Activated CD4-positive, alpha-beta memory T cell treated with anti-CD3 and anti-CD28 coated beads, Interleukin-2, amount 10 ng/mL, durations not matched to agents 7 days and 5 days (primary cell): ENCODE measurements around the gene KCTD13. TPM values are rescaled to one million over a fixed set of nuclear protein-coding genes. Genes with fewer than 3 reads are reported as not detected.

ENCODE experiments used
- CTCF ChIA-PET: fragments of 350-600 bp; sonication (Branson Sonifier 250); formaldehyde crosslinking; loops from one replicate; lab custom pipeline; 2021; ENCODE audit warnings: antibody characterized with exemption, inconsistent platforms; lab: Charles Lee
- POLR2A ChIA-PET: fragments of 350-600 bp; sonication (Branson Sonifier 250); formaldehyde crosslinking; loops from one replicate; lab custom pipeline; 2021; ENCODE audit warnings: antibody characterized with exemption; lab: Charles Lee
- DNase-seq: peaks from one replicate; pipeline ENCODE4 v3.0.0-alpha.2; 2020
- H3K27ac Mint-ChIP-seq: one replicate; pipeline ENCODE4 v1.8.0; 2021; ENCODE audit warnings: mild to moderate bottlenecking, mixed read lengths
- H3K27me3 Mint-ChIP-seq: one replicate; pipeline ENCODE4 v1.8.0; 2021; ENCODE audit warnings: mixed read lengths
- H3K36me3 Mint-ChIP-seq: one replicate; pipeline ENCODE4 v1.8.0; 2021; ENCODE audit warnings: low read depth, mixed read lengths
- H3K4me1 Mint-ChIP-seq: one replicate; pipeline ENCODE4 v1.8.0; 2021; ENCODE audit warnings: mixed read lengths
- H3K4me3 Mint-ChIP-seq: one replicate; pipeline ENCODE4 v1.8.0; 2021; ENCODE audit warnings: mild to moderate bottlenecking, mixed read lengths
- H3K9me3 Mint-ChIP-seq: one replicate; pipeline ENCODE4 v1.8.0; 2021; ENCODE audit warnings: mixed read lengths
- total RNA-seq, 2 experiments: library from RNA; stranded (reverse); gene quantifications; one replicate each; pipeline ENCODE4 v1.2.3, GENCODE V29; 2021

The KCTD13 gene
- total RNA-seq, 2 experiments from 2014 or later = 34.5 to 36.0 TPM

DNA sequence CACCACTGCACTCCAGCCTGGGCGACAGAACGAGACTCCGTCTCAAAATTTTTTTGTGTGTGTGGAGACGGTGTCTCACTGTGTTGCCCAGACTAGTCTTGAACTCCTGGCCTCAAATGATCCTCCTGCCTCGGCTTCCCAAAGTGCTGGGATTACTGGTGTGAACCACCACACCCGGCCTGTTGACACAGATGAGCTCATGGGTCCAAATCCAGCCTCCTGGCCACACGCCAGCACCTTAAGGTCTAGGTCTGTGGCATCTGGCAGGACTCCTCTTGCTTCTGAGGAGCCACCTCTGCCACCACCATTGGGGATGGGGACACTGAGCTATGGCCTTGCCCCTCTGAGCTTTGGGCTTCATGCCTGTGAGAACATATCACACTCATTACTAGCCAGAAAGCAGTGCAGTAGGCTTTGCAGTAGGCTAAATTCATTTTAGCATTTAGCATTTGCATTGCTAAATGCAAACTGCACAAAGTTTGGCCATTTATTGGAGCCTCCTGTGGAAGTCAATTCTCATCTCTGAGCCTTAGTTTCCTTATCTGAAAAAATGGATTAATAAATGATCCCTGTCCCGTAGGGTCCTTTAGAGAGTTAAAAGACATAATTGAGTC lies 57.5 kb downstream of the KCTD13 start:
- POLR2A ChIA-PET = no interaction called here
- peaks cover 2% of the 10 kb centered on the region for H3K27me3 Mint-ChIP-seq
- H3K36me3 Mint-ChIP-seq = no peaks in the 10 kb centered on the region
- peaks cover 5% of the 10 kb centered on the region for H3K4me1 Mint-ChIP-seq
- DNase-seq = no peak
- no peak overlapping the region for H3K27ac Mint-ChIP-seq
- no peaks in the 10 kb centered on the region for H3K9me3 Mint-ChIP-seq
- CTCF ChIA-PET = interaction anchor here (0.8 kb wide), 1 partner anchor 20 kb away, joined by 3 read pairs; no protein-coding TSS in a partner anchor
- no peak overlapping the region for H3K4me3 Mint-ChIP-seq

DNA sequence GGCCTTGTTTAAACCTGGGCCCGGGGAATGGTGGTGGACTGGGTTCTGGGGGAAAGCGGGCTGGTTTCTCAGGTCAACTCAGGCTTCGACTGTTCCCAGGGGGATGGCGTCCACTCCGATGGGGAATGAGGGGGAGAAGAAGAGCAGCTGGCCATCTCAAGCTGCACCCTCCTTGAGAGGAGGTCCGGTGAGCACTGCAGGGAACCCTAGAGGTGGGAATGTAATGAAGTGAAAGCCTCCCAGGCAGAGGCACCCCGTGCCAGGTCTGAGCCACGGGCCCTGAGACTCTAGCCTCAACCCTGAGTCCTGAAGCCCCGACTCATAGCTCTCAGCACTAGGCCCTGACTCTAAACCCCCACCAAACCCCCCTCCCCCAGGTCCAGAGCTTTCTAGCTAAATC lies 61.8 kb downstream of the KCTD13 start:
- peaks cover 2% of the 10 kb centered on the region for H3K27me3 Mint-ChIP-seq
- no peak overlapping the region for H3K27ac Mint-ChIP-seq
- ChIA-PET CTCF (interaction anchor here (0.6 to 2.2 kb wide), 3 partner anchors 59 to 191 kb away, joined by 3 to 9 read pairs (median 4); partner anchors contain the start of gene TAOK2), POLR2A (interaction anchor here (0.8 to 1.5 kb wide), 3 partner anchors 9 to 56 kb away, joined by 3 read pairs; no protein-coding TSS in a partner anchor)
- peaks cover 28% of the 10 kb centered on the region for H3K4me1 Mint-ChIP-seq
- no peak overlapping the region for H3K4me3 Mint-ChIP-seq
- H3K36me3 Mint-ChIP-seq = peaks cover 19% of the 10 kb centered on the region
- no peaks in the 10 kb centered on the region for H3K9me3 Mint-ChIP-seq
- DNase-seq = no peak

DNA sequence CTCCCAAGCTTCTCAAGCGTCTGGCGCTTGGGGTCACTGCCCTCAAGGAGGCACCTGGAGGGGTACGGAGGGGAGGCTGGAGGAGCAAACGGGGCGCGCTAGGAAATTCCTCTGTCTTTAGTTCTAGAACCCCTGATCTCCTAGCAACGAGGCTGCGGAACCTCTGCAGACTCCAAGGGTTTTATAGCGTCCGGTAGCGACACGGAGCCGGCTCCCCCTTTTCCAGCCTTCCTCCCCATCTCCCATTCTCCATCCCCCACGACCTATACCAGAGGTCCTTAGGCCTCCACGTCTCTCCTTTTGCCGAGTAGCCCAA lies 62.4 kb downstream of the KCTD13 start:
- Mint-ChIP-seq H3K27ac (peak overlapping the region; percentile 98), H3K4me1 (peaks cover 28% of the 10 kb centered on the region), H3K4me3 (peak overlapping the region; percentile 95), H3K27me3 (peaks cover 2% of the 10 kb centered on the region), H3K9me3 (no peaks in the 10 kb centered on the region), H3K36me3 (peaks cover 24% of the 10 kb centered on the region)
- DNase-seq = no peak
- ChIA-PET CTCF (interaction anchor here (0.6 to 2.2 kb wide), 8 partner anchors 15 to 191 kb away, joined by 3 to 9 read pairs (median 4); partner anchors contain the start of genes INO80E, PAGR1, TAOK2 and TMEM219), POLR2A (interaction anchor here (1.0 to 1.5 kb wide), 6 partner anchors 11 to 130 kb away, joined by 3 to 5 read pairs (median 3); partner anchors contain the start of genes MVP, TAOK2 and TMEM219)

DNA sequence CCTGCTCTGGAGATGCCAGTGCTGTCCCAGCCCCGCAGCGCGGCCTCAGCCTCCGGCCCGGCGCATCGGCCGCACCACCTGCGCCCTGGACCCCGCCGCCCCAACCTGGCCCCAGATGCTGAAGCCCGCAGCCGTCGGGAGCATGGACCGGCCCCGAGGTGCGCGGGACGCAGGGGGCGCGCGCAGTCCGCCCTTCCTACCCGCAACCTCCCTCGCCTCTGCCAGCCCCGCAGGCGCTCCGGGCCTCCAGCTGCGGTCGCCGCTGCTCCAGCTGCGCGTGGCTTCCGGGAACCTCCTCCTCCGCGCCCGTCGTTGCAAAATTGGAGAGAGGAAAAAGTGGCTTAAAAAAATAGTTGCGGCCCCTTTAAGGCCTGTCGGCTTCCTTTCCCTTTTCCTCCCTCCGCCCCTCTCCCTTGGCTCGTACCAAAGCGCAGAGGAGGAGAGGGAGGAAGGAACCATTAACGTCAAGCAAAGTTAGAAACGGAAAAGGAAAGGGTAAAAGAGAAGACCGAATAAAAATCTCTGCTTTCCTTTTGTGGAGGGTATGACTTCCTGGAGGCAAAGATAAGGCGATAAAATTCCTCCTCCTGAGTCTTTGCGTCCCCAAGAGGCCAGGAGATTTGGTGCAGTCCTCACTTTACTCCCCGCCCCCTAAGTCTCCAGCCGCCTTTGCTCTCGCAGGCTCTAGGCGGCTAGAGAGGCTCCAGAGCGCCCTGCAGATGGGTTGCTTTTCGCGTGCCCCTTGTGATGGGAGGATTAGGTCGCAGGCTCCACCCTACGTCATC lies 63.0 kb downstream of the KCTD13 start, which contains the start of gene CDIPT:
CDIPT (minus strand) TSS at position 343 of the 785 bp plus-strand sequence. CDS start 369 bp downstream, outside the sequence.
- no peaks in the 10 kb centered on the region for H3K9me3 Mint-ChIP-seq
- H3K4me1 Mint-ChIP-seq = peaks cover 29% of the 10 kb centered on the region
- H3K27ac Mint-ChIP-seq = peak within 1 kb of the TSS; percentile 98
- ChIA-PET CTCF (interaction anchor here (0.6 to 2.2 kb wide), 9 partner anchors 15 to 192 kb away, joined by 3 to 9 read pairs (median 4); partner anchors contain the start of genes INO80E, PAGR1, TAOK2 and TMEM219), POLR2A (interaction anchor here (1.0 to 1.8 kb wide), 8 partner anchors 11 to 202 kb away, joined by 3 to 5 read pairs (median 3); partner anchors contain the start of genes ALDOA, HIRIP3, MVP and TAOK2)
- peak; percentile 94 for DNase-seq
- peaks cover 27% of the 10 kb centered on the region for H3K36me3 Mint-ChIP-seq
- H3K4me3 Mint-ChIP-seq = peak within 1 kb of the TSS; percentile 95
- H3K27me3 Mint-ChIP-seq = peaks cover 2% of the 10 kb centered on the region

DNA sequence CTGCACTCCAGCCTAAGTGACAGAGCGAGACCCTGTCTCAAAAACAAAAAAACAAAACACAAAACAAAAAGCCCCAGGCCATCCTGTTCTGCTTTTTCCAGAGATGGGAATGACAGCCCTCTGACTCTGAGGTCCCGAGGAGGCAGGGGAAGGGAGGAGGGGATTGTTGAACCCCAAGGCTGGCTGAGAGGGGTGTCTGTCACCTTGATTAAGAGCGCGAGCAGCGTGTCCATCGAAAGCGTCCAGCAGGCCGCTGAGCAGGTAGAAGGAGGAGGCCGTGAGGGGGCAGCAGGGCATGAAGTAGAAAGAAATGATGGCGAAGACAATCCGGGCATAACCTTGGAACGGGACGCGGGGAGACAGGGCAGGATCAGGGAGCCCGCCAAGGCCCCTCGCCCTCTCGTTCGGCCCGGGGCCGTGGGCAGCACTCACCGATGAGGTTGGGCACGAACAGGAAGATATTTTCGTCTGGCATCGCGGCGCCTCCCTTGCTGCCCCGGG lies 63.6 kb downstream of the KCTD13 start:
- peaks cover 27% of the 10 kb centered on the region for H3K36me3 Mint-ChIP-seq
- peaks cover 27% of the 10 kb centered on the region for H3K4me1 Mint-ChIP-seq
- peak overlapping the region; percentile 95 for H3K4me3 Mint-ChIP-seq
- ChIA-PET CTCF (interaction anchor here (0.6 to 2.3 kb wide), 4 partner anchors 14 to 170 kb away, joined by 3 to 9 read pairs (median 5); partner anchors contain the start of gene TAOK2), POLR2A (interaction anchor here (1.2 to 1.8 kb wide), 2 partner anchors 133 to 203 kb away, joined by 3 to 5 read pairs; partner anchors contain the start of genes ALDOA and HIRIP3)
- H3K27ac Mint-ChIP-seq = peak overlapping the region; percentile 80
- peaks cover 2% of the 10 kb centered on the region for H3K27me3 Mint-ChIP-seq
- H3K9me3 Mint-ChIP-seq = no peaks in the 10 kb centered on the region
- DNase-seq = no peak

DNA sequence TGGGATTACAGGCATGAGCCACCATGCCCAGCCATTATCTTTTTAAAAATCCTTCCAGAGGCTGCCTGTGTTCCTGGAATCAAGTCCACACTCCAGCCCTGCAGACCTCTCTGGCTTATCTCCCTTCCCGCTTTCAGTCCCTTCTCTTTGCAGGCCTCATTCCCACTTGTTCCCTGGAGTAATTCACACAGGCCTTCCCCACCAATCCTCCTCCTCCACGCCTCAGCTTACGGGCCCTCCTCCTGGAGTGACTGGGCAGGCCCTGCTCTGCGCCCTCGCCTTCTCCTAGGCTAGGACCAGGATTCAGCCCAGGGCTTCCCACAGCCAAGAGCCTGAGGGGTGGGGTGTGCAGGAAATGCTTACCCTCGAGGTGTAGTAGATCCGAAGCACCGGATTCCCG lies 65.8 kb downstream of the KCTD13 start:
- Mint-ChIP-seq H3K27ac (no peak overlapping the region), H3K9me3 (no peaks in the 10 kb centered on the region)
- POLR2A ChIA-PET = no interaction called here

DNA sequence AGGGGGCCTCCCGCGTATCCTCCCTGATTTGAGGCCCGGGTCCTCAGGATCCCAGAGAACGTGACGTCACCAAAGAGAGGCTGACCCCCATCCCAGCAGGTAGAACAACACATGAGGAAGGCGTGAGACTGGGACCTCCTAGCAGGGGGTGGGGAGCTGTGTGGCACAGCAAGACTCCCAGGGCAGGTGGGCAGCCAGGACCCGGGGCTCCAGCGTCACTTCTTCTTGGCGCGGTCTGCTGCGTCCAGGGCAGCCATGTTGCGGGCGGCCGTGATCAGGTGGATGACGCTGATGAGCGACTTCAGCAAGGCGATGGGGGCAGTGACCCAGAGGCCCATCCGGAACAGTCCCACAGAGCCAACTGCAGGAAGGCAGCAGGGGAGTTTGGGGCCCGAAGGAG lies 67.1 kb downstream of the KCTD13 start:
- Mint-ChIP-seq H3K4me3 (no peak overlapping the region), H3K27ac (no peak overlapping the region), H3K36me3 (peaks cover 27% of the 10 kb centered on the region), H3K27me3 (no peaks in the 10 kb centered on the region), H3K4me1 (peaks cover 26% of the 10 kb centered on the region), H3K9me3 (no peaks in the 10 kb centered on the region)
- ChIA-PET CTCF (interaction anchor here (2.4 kb wide), 1 partner anchor 11 kb away, joined by 18 read pairs; no protein-coding TSS in a partner anchor), POLR2A (no interaction called here)
- DNase-seq = no peak

More for the DNA sequence above, 65.8 kb downstream of the KCTD13 start:
- no peak for DNase-seq
- no peaks in the 10 kb centered on the region for H3K27me3 Mint-ChIP-seq
- CTCF ChIA-PET = interaction anchor here (1.2 to 2.3 kb wide), 3 partner anchors 12 to 169 kb away, joined by 3 to 6 read pairs (median 4); no protein-coding TSS in a partner anchor
- H3K4me1 Mint-ChIP-seq = peaks cover 27% of the 10 kb centered on the region
- peaks cover 27% of the 10 kb centered on the region for H3K36me3 Mint-ChIP-seq
- H3K4me3 Mint-ChIP-seq = no peak overlapping the region

DNA sequence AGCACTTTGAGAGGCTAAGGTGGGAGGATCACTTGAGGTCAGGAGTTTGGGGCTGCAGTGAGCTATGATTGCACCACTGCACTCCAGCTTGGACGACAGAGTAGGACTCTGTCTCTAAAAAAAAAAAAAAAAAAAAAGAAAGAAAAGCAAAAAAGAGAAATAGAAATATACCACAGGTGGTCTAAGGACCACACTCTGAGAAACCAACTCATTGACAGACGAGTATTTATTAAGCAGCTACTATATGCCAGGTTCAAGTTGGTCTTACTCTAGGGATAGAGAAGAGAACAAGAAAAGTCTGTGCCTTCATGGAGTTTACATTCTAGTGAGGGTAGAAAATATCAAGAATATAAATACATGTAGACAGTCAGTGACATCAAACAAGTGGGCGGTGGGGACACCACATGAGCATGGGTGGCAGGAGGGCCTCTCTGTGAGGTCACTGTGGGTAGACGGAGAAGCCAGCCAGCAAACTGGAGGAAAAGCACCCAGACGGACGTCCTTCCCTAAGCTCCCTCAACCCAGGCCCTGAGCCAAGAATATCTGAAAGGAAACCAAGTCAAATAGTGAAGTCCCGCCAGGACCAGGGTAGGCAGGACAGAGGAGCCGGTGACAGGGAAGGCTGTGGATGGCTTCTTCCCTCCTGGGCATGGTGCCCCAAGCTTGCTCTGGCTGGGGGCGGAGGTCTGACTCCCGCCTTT lies 67.7 kb downstream of the KCTD13 start:
- H3K4me3 Mint-ChIP-seq = no peak overlapping the region
- no peaks in the 10 kb centered on the region for H3K27me3 Mint-ChIP-seq
- peaks cover 27% of the 10 kb centered on the region for H3K36me3 Mint-ChIP-seq
- CTCF ChIA-PET = interaction anchor here (2.4 kb wide), 1 partner anchor 10 kb away, joined by 18 read pairs; no protein-coding TSS in a partner anchor
- no peaks in the 10 kb centered on the region for H3K9me3 Mint-ChIP-seq
- POLR2A ChIA-PET = interaction anchor here (1.8 kb wide), 1 partner anchor 156 kb away, joined by 5 read pairs; no protein-coding TSS in a partner anchor
- DNase-seq = no peak
- peaks cover 22% of the 10 kb centered on the region for H3K4me1 Mint-ChIP-seq
- no peak overlapping the region for H3K27ac Mint-ChIP-seq

DNA sequence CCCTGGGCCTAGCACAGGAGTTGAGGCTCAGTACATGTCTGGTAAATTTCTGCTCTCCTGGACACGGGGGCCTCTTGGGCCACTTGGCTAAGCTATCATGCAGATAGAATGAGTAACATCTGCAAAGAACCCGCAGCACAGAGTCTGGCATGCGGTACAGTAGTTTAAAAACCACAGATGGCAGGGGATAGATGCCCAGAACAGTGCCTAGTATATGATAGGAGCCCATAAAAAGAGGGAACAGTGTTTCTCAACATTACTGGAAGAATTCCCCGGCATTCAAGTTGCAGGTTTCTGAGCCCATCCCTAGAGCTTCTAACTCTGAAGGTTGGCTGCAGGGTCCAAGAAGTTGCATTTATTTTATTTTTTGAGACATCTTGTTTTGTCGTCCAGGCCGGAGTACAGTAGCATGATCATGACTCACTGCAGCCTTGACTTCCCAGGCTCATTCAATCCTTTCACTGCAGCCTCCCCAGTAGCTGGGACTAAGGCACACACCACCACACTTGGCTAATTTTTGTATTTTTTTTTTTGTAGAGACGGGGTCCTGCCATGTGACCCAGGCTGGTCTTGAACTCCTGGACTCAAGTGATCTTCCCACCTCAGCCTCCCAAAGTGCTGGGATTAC lies 68.8 kb downstream of the KCTD13 start:
- CTCF ChIA-PET = interaction anchor here (2.4 kb wide), 1 partner anchor 9 kb away, joined by 18 read pairs; no protein-coding TSS in a partner anchor
- H3K36me3 Mint-ChIP-seq = peaks cover 24% of the 10 kb centered on the region
- peaks cover 17% of the 10 kb centered on the region for H3K4me1 Mint-ChIP-seq
- H3K4me3 Mint-ChIP-seq = no peak overlapping the region
- POLR2A ChIA-PET = interaction anchor here (1.2 to 1.8 kb wide), 2 partner anchors 9 to 155 kb away, joined by 4 to 5 read pairs; no protein-coding TSS in a partner anchor
- H3K27me3 Mint-ChIP-seq = no peaks in the 10 kb centered on the region
- no peak overlapping the region for H3K27ac Mint-ChIP-seq
- DNase-seq = no peak
- H3K9me3 Mint-ChIP-seq = no peaks in the 10 kb centered on the region
